Kidney capillary endothelial cell (primary cell): ENCODE measurements around the gene RBFOX2.

Experiments
- DNase-seq: peaks from one replicate; pipeline ENCODE4 v3.0.0-alpha.2; 2018; ENCODE audit warnings: low spot score

Gene RBFOX2

GRCh38 chr22:35928285-35928798 lies 100.3 kb downstream of the RBFOX2 start:
- DNase-seq, result no peak

- no peak for DNase-seq
Observed at GRCh38 chr22:35923026-35923425, 105.6 kb downstream of the RBFOX2 start.

GRCh38 chr22:35921777-35922176 lies 106.8 kb downstream of the RBFOX2 start:
- peak; percentile 82 for DNase-seq

GRCh38 chr22:35921044-35921443 lies 107.6 kb downstream of the RBFOX2 start:
- no peak for DNase-seq

GRCh38 chr22:35919002-35919542 lies 109.6 kb downstream of the RBFOX2 start:
- no peak for DNase-seq

- DNase-seq, result no peak
Observed at GRCh38 chr22:35918456-35918855, 110.2 kb downstream of the RBFOX2 start.

GRCh38 chr22:35917651-35918050 lies 111.0 kb downstream of the RBFOX2 start:
- DNase-seq, result no peak

GRCh38 chr22:35915477-35916013 lies 113.1 kb downstream of the RBFOX2 start:
- DNase-seq, result peak; percentile 39

GRCh38 chr22:35914665-35915476 lies 113.8 kb downstream of the RBFOX2 start:
- peak; percentile 63 for DNase-seq

- DNase-seq, result no peak
Observed at GRCh38 chr22:35914357-35914664, 114.3 kb downstream of the RBFOX2 start.

- no peak for DNase-seq
Observed at GRCh38 chr22:35913925-35914324, 114.7 kb downstream of the RBFOX2 start.

- no peak for DNase-seq
Observed at GRCh38 chr22:35912658-35913057, 116.0 kb downstream of the RBFOX2 start.

GRCh38 chr22:35911877-35912276 lies 116.7 kb downstream of the RBFOX2 start:
- DNase-seq, result no peak

- no peak for DNase-seq
Observed at GRCh38 chr22:35910926-35911325, 117.7 kb downstream of the RBFOX2 start.

GRCh38 chr22:35910003-35910769 lies 118.4 kb downstream of the RBFOX2 start:
- peak; percentile 62 for DNase-seq

GRCh38 chr22:35905894-35906293 lies 122.7 kb downstream of the RBFOX2 start:
- no peak for DNase-seq

- DNase-seq, result no peak
Observed at GRCh38 chr22:35904752-35905151, 123.9 kb downstream of the RBFOX2 start.

- DNase-seq, result no peak
Observed at GRCh38 chr22:35904336-35904692, 124.3 kb downstream of the RBFOX2 start.

GRCh38 chr22:35903571-35904335 lies 124.9 kb downstream of the RBFOX2 start:
- DNase-seq, result no peak

- peak; percentile 61 for DNase-seq
Observed at GRCh38 chr22:35900483-35901168, 128.0 kb downstream of the RBFOX2 start.

- DNase-seq, result no peak
Observed at GRCh38 chr22:35899736-35900135, 128.9 kb downstream of the RBFOX2 start.
